ENCODE data around the gene ZNF462. TPM values are rescaled to one million over a fixed set of nuclear protein-coding genes. Genes with fewer than 3 reads are reported as not detected.
"Not testable (repeated sequence)": the region's sequence is repeated elsewhere in the genome, so short reads cannot be mapped to it uniquely, and the experiment has no call there.

The ZNF462 gene
- total RNA-seq, 1 experiment from 2014 or later: 10.7 TPM

- no peak for DNase-seq (ENCODE audit: extremely low read depth, low read depth)
These were observed 23.4 kb downstream of the ZNF462 start for GRCh38 chr9:106886111-106887046.

GRCh38 chr9:106887066-106887465 is 24.1 kb downstream of the ZNF462 start:
- no peak for DNase-seq (ENCODE audit: extremely low read depth, low read depth)

GRCh38 chr9:106889061-106889590 is 26.2 kb downstream of the ZNF462 start:
- no peak for DNase-seq (ENCODE audit: extremely low read depth, low read depth)

GRCh38 chr9:106890608-106891007 is 27.6 kb downstream of the ZNF462 start:
- peak; percentile 16 for DNase-seq (ENCODE audit: extremely low read depth, low read depth)

- no peak for DNase-seq (ENCODE audit: extremely low read depth, low read depth)
These were observed 28.3 kb downstream of the ZNF462 start for GRCh38 chr9:106891286-106891685.

GRCh38 chr9:106892632-106893031 is 29.7 kb downstream of the ZNF462 start:
- DNase-seq (ENCODE audit: extremely low read depth, low read depth): peak; percentile 90

GRCh38 chr9:106893088-106893487 is 30.1 kb downstream of the ZNF462 start:
- DNase-seq (ENCODE audit: extremely low read depth, low read depth): no peak

GRCh38 chr9:106896695-106897094 is 33.7 kb downstream of the ZNF462 start:
- DNase-seq (ENCODE audit: extremely low read depth, low read depth): no peak

- DNase-seq (ENCODE audit: extremely low read depth, low read depth): no peak
These were observed 34.3 kb downstream of the ZNF462 start for GRCh38 chr9:106897236-106897635.

- DNase-seq (ENCODE audit: extremely low read depth, low read depth): no peak
These were observed 34.8 kb downstream of the ZNF462 start for GRCh38 chr9:106897751-106898150.

GRCh38 chr9:106900523-106900922 is 37.6 kb downstream of the ZNF462 start:
- DNase-seq (ENCODE audit: extremely low read depth, low read depth): not testable (repeated sequence)

- no peak for DNase-seq (ENCODE audit: extremely low read depth, low read depth)
These were observed 43.2 kb downstream of the ZNF462 start for GRCh38 chr9:106906129-106906528.

GRCh38 chr9:106911951-106912350 is 49.0 kb downstream of the ZNF462 start:
- no peak for DNase-seq (ENCODE audit: extremely low read depth, low read depth)

- DNase-seq (ENCODE audit: extremely low read depth, low read depth): no peak
These were observed 50.3 kb downstream of the ZNF462 start for GRCh38 chr9:106913276-106913675.

GRCh38 chr9:106915851-106916250 is 52.9 kb downstream of the ZNF462 start:
- no peak for DNase-seq (ENCODE audit: extremely low read depth, low read depth)

- peak; percentile 67 for DNase-seq (ENCODE audit: extremely low read depth, low read depth)
These were observed 53.7 kb downstream of the ZNF462 start for GRCh38 chr9:106916466-106917235.

GRCh38 chr9:106918825-106919509 is 56.0 kb downstream of the ZNF462 start:
- DNase-seq (ENCODE audit: extremely low read depth, low read depth): no peak

GRCh38 chr9:106920091-106920490 is 57.1 kb downstream of the ZNF462 start:
- no peak for DNase-seq (ENCODE audit: extremely low read depth, low read depth)

- peak; percentile 42 for DNase-seq (ENCODE audit: extremely low read depth, low read depth)
These were observed 57.8 kb downstream of the ZNF462 start for GRCh38 chr9:106920701-106921283.

GRCh38 chr9:106921341-106921899 is 58.5 kb downstream of the ZNF462 start:
- peak; percentile 81 for DNase-seq (ENCODE audit: extremely low read depth, low read depth)
